Cerebellar nuclear complex (tissue), 1 donor: Measurements from ENCODE around the gene MBNL3.
"Not testable (repeated sequence)": the region's sequence is repeated elsewhere in the genome, so short reads cannot be mapped to it uniquely, and the experiment has no call there.

Experiments used
- DNase-seq, 2 experiments: peaks; one replicate each; lab custom pipeline; 2025; lab: John Stamatoyannopoulos, UW

The MBNL3 gene

DNA sequence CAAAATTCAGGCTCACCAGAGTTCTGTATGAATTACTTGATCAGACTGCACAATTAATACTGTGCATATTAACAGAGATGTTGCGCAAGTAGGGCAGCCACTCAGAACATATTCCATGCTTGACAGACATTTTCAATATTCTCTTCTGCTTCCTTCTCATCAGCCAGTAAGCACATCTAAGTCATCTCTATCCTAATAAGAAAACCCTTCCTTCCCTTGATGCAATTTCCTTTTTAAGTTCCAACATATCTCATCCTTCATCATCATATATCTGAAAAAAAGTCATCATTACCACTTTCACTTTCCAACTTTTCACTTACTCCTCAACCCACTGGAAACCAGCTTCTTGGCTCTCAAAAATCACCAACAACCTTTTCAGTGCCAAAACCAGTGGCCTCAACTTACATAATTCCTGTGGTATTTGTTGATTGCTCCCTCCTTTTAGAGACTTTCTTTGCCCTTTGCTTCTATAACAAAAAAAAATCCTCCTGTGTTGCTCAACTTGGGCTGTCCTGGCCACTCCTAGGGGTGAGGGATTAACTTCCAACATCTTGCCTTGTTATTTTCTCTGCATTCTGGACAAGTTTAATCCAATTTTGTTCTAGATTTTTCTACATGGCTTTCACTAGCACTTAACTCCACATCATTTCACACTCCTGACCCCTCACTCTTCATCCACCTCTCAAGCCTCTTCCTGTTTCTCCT, 14.1 kb downstream of the MBNL3 start:
- DNase-seq, result no peak

DNA sequence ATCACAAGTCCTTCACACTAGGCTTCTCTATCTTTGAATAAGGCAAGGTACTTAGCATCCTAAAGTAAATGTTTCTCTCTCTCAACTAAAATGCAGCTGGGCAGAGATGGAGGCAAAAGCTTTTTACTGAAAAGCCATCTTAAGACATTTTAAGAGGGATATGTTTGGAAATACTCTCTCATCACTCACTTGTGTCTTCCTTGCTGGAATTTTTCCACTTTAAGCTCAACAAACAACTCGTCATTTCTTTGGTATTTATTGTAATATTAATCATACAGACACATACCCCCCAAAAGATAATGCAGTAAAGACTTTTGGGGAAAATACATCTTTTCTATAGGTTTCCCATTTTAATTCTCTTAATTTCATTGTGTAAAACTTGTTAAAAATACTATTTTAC, 16.4 kb downstream of the MBNL3 start:
- no peak for DNase-seq

DNA sequence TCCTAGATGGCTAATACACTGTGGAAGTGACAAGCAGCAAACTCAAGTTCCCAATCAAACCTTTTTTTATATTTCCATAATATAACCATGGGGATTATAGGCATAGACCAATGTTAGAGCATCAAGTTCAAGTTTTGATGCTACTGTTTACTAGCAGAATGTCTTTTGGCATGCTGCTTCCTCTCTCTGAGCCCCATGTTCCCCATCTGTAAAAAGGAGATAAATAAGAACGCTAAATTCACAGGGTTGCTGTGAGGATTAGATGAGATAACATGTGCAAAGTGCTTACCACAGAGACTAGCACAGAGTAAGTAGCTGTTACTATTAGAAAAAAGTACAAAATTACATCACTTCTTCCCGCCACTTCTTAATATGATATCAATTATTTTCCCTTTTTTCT, 18.0 kb downstream of the MBNL3 start:
- no peak for DNase-seq

DNA sequence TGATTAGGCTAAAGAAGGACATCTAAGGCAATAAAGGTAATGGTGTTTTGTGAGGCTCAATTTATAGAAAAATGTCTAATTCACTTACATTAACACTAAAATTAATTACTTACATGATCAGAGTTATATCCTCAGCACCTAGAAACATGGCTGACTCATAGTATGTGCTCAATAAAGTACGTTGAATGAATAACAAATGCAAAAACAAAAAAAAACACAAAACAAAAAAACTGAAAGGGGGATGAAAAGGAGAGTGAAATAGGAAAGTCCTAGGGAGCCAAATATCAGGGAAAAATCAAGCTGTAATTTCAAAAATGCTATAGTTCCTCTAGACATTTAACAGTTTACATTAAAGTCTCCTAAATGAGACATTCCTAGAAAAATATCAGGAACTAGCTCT, 18.7 kb downstream of the MBNL3 start:
- DNase-seq, result no peak

DNA sequence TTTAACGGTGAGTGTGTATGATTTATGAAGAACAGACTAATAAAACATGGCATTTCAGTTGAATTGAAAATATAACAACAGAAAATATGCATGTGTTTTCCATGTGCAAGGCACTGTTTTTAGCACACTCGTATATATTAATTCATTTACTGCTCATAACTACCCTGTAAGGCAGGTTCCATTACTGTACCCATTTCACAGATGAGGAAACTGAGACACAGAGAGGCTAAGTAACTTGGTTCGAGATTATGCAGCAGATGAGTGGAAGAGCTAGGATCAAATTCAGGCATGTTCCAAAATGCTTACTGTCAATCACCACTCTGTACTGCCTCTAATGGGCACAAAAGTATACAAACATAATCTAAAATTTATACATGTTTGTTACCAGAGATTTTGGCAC, 20.4 kb downstream of the MBNL3 start:
- no peak for DNase-seq

DNA sequence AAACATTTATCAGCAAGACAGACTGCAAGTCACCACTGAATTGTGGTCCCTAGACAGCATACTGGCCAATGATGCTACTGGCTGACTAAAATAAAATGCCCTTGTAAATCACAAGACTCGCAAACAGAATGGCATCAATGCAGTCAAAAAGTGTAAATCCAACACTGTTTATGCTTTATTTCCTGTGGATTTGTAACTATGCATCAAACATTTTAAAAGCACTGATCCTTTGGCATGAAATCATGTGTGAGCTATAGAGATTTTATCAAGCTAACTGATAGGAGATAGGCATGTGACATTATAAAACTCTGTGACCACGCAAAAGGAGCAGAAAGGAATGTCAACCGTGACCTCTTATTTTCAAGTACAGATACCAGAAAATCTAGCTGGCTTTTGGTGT, 20.8 kb downstream of the MBNL3 start:
- no peak for DNase-seq

DNA sequence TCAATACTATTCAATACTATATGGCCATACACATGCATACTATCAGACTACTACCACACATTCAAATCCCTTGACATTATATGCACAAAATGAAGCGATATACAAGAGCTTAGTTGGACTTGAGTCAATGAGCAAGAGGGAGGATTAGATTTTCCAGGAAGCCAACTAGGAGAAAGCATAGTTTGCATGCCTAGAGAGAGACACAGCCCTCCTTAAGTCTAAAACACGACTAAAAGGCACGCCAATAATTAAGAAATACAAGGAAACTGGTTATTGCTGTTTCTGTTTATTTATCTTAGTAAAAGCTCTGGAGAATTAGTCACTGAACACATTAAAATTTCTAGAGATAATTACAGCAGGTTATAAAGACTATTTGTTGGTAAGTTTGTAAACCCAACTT, 21.8 kb downstream of the MBNL3 start:
- DNase-seq, result no peak

DNA sequence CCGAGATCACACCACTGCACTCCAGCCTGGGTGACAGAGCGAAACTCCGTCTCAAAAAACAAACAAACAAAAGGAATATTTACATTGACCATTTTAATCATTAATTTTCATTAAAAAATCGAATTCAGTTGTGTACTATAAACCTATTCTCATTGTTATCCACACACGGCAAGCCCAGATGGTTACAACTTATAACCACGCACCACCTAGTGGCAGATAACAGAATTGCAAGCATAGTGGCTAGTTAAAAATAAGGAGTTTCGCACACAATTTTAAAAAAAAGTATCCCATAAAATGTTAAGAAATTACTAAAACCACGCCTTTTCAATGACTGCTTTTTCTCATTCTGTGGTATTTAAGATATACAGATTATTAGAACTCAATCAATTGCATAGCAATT, 25.4 kb downstream of the MBNL3 start:
- DNase-seq, result no peak

DNA sequence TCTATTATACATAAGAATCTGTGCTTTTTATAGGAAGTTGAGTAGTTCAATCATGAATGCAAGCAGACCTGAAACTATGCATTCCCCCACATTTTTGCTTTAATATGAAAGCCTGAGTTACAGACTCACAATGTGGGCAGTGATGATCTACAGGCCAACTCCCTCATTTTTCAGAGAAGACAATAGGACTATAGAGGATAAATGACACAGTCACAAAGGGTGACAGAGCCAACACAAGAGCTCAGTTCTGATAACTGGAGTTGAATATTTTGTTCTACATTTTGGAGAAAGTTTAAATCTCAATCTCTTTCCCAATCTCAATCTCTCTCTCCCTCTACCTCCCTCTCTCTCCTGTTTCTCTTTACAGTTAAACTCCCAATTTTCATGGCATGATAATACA, 27.0 kb downstream of the MBNL3 start:
- no peak for DNase-seq

DNA sequence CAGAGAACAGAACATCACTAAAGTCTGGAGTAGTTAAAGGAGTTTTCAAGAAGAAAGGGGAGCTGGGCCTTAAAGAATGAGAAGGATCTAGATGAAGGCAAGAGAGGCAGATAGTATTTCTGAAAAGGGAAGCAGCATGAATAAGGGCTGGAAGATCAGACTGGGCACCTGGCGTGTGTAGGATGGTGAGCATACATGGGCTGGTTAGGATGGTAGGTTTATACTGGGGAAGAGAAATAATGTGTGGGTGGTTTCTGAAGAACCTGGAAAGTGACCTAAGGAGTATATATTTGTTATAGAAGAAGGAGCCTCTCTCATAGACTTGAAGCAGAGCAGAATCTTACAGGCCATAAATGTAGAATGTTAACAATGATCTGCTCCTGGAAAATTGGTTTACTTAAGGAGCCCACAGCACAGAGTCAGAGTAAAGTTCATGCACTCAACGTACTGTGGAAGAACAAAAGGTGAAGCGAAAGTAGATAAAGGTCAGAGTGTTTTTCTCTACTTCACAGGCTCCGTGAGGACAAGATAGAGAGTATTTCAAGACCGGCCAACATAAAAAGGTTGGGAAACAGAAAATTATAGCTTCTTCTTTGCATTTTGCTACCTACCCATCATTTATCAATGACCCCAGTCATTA, 35.8 kb downstream of the MBNL3 start:
- DNase-seq, result no peak

DNA sequence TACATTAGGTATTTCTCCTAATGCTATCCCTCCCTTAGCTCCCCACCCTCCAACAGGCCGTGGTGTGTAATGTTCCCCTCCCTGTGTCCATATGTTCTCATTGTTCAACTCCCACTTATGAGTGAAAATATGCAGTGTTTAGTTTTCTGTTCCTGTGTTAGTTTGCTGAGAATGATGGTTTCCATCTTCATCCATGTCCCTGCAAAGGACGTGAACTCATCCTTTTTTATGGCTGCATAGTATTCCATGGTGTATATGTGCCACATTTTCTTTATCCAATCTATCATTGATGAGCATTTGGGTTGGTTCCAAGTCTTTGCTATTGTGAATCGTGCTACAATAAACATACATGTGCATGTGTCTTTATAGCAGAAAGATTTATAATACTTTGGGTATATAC, 42.9 kb downstream of the MBNL3 start:
- DNase-seq, result not testable (repeated sequence)

DNA sequence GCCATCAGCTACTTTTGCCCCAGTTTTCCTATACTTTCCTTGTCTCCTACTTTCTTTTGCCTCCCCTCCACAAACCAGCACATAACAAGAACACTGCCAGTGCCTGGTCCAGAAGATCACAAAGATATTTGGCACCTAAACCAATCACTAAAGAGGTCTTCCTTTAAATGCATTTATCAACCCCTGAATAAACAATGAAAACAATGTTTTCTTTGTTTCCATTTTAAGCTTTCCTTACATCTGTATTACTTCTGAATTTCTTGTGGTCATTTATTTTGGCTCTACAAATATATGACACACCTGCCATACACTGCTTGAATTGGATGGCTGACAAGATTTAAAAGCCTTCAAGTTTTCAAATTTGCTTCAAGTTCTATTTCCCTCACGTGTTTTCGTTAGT, 43.9 kb downstream of the MBNL3 start:
- DNase-seq, result no peak

DNA sequence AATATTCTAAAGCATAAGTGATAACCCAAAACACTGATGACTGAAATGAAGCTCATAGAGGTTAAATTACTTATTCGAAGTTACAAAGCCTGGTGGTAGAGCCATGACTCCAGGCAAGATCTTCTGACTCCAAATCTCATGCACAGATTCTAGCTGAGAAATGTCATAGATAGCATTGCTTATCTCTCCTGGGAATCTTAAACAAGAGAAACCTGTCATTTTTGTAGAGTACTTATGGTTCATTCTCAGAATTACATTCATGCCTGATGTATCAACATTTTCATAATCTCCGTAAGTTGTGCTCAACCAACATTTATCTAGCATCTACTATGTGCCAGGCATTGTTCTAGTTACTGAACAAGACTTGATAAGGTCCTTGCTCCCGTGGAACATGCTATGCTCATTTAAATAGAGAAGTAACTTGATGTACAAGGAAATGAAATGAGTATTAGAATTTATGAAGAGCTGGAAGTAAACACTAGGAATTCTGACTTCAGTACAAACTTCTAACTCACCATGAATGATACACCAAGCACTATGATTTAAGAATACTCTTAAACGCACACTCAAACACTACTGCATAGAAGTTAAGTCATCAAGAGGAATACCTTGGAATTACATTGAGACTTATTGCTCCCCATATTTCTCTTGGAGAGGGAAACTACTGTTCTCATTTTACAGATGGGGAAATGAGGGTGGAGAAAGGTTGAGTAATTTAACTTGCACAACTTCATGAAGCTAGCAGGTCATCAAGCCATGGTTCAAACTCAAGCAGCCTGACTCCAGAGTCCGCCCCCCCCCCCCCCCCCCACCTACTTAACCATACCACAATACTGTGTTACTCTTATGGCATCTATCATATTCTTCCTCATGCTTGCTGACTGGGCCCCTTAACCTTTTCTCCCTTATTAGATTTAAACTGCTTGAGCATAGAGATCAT, 45.4 kb downstream of the MBNL3 start:
- DNase-seq, result no peak

DNA sequence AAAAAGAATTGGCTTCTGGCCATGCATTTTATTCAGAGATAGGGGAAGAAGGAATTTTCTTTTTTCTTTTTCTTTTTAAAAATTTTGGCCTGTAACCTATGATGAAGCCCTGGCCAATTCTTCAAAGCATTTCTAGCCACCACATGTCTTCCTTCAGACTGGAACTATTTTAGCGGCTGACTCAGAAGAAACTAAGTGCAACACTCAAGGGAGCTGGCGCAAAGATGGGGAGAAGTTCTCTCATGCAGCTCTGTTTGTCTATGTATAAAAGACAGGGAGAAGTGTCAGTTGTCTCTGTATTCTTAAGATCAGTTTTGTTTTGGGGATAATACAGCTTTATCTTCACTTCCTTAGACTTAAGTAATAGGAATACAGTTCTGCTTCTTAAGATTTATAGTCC, 46.1 kb downstream of the MBNL3 start:
- no peak for DNase-seq

DNA sequence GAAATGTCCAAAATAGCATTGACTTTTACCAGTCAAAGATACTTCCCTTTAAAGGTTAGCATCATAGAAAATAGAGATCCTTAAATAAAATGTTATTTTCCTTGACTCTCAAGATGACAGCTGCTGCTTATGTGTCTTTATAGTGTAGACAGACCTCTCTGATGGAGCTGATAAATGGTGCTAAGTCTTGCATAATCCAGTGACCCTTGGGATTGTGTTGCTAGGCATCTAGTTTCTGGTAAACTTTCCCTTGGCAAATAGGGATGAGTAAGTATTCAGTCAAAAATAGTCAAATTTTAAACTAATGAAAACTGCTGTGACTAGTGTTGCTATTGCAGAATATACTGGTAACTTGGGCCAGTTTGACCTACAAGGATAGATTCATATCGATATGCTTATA, 53.6 kb downstream of the MBNL3 start:
- no peak for DNase-seq

DNA sequence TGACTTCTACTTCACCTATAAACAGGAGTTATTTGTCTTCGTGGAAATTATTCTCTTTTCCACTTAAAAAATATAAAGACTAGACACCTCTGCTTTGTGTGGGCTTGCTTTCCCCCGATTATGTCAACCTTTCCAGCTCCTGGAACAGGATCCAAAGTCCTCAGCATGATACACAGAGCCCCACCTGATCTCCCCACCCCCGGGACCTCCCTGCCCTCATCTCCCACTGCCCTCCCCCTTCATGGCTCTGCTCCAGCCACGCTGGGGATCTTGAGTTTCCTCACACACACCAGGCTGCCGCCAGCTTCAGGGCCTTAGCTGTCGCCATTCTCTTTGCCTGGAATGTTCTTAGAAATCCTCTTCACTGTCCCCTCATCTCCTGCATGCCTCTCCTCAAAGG, 55.3 kb downstream of the MBNL3 start:
- no peak for DNase-seq

DNA sequence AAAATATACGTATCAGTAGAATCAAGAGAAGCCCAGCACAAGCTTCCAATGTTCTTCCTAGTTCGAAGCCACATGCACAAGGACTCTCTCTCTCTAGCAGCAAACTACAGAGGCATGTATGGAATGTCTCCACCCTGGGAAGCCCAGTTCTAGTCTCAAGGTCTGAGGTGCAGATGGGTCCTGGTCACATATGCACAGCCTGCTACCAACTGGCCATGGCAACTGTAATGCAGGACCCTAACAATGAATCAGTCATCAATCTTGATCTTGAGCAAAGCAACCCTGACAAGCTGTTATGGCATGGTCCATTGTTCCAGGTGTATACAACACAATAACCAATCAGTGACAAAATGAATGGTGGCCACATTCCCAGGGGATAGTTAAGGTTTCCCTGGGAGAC, 55.8 kb downstream of the MBNL3 start:
- DNase-seq, result no peak

DNA sequence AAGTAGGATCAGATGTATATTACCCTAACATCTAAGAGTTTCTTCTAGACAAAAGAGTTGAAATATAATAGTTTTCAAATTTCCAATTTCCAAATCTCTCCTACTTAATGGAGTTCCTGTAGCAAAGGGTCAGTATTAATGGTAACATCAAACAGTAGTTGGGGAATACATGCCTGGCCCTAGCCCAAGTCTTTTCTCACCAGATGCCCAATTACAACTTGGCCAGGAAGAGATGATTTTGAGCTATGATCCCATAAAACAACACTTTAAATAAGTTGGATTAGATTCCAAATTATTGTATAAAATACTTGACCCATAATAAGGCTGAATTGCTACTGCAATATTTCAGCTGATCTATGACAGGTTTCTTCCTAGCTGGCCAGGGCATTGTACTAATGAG, 59.9 kb downstream of the MBNL3 start:
- DNase-seq, result no peak

DNA sequence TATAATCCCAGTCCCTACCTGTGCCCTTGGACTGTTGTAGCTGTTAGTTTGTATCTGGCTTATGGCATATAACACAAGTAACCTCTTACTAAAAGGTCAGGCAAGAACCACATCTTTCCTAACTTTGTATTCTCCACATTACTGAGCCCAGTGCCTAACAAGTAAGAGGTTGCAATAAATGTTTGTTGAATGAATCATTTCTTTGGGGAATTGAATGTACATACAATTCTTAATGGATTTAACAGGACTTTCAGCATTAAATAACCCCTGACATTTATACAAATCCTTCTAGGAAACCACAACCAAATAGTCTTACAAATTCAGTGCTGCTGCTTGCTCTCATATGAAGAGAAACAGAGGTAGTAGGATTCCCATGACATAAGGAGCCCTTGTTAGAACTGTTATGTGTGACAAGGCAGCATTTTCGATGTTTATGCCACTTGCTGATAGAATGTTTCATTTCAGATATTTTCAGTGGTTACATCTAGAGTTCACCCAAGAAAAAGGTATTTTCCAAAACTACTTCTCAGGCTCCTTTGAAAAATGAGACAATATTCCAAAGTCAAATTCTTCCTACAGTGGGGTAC, 62.0 kb downstream of the MBNL3 start:
- no peak for DNase-seq

DNA sequence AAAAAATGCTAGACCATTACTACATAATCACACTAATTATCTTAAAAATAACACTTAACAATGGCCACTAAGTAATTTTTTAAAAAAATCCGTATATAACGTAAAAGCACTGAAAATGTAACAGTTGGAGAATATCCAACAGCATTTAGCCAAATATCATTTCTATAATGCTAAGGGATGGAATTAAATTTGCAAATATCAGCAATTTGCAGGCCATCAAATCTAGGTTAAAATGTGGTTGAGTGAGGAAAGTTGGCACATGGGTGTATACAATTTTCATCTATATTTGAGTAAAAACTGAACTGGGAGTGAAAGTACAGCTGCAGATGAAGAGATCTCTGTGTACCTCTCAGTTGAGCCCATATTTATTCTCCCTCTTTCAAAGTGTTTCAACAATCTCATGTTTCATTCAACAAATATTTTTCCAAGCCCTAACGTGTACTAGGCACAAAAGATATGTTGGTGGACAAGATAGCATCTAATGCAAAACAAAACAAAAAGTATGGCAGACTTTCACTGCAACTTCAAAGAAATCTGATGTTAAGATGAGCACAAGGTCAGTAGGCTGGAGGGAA, 63.0 kb downstream of the MBNL3 start:
- no peak for DNase-seq

DNA sequence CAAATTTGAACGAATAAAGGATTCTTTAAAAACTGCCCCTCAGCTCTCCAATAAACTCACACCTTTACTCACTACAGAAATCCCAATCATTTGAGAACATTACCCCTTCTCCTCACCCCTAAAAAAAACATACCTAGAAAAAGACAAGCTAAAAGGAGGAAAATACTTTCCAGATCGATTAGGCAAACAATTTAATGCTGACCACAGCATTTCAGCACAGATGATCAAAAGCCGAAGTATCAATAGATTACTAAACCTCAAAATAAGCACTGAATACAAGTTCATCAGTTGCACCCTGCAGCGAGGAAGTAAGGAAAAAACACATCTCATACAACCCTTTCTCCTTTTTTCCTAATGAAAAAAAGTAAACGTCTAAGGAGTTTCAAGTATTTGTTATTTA, 65.5 kb downstream of the MBNL3 start:
- no peak for DNase-seq

DNA sequence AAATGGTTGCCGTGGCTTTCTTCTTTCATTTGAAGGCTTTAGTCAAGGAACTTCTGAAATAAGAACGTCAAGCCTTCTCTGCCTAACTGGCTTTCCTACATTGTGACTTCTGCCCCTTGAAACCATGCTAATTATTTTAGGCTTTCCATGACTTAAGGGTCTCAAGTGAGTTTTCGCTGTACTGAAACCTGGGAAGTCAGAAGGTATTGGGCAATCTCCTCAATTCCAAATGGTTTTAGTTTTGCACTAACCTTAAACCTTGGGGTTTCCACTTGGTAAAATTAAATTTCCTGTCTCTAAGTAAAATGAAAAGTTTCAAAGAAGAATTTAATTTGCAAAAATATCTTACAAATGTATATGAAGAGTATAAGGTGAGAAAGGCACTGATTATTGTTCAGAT, 73.8 kb downstream of the MBNL3 start:
- DNase-seq, result no peak
